Stimulated activated CD4-positive, alpha-beta T cell treated with anti-CD3 and anti-CD28 coated beads, Interleukin-15, amount 100 ng/mL, for 48 hours (primary cell): ENCODE measurements around the gene ABCC1.

Source experiments
- DNase-seq, 2 donors: peaks; one replicate each; pipeline ENCODE4 v3.0.0-alpha.2; 2020; ENCODE audit warnings: low read depth in 2 of 2

The ABCC1 gene

DNA sequence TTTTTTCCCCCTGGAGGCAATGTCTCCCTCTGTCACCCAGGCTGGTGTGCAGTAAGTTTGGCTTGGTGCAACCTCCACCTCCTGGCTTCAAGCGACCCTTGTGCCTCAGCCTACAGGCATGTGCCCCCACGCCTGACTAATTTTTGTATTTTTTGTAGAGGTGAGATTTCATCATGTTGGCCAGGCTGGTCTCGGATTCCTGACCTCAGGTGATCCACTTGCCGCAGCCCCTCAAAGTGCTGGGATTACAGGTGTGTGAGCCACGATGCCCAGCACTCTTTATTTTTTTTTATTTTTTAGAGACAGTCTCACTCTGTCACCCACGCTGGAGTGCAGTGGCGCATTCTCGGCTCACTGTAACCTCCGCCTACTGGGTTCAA lies 160.7 kb downstream of the ABCC1 start:
- no peak for DNase-seq

DNA sequence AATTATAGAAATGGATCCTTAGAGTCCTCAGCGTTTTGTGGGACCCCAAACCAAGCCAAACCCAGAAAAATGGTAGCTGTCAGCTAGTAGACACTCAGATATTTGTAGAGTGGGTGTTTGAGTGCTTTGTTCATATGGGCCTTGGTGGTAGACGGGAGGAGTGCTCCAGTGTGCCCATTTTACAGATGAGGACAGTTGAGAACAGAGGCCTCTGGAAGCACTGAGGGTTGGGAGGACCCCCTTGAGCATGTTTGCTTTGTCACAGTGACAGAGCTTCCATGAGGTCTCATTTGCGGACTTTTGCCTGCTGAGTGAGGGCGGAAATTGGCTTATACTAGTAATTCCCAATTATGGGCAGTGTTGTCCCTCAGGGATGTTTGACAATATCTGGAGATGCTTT lies 162.2 kb downstream of the ABCC1 start:
- no peak for DNase-seq

DNA sequence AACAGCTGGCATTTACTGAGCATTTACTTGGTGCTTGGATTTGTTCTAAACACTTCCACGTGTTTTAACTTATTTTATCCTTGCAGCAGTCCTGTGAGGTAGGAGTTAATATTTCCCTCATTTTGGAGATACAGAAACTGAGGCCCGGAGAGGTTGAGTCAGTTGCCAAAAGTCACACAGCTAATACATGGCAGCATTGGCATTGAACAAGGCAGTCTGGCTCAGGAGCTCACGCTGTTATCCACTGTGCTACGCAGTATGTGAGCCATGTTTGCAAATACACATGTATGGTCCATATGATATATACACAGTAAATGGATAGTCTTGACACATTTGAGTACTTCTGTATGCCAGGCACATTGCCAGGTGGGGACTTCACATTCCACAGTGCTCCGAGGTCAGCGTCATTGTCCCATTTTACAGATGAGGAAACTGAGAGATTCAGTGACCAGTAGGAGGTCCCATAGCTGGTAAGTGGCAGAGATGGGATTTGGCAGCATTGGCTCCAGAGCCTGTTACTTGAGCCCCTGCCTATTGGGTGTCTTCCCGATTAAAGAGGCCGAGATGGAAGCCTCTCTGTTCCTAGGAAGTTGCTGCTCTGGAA lies 163.1 kb downstream of the ABCC1 start:
- no peak for DNase-seq

DNA sequence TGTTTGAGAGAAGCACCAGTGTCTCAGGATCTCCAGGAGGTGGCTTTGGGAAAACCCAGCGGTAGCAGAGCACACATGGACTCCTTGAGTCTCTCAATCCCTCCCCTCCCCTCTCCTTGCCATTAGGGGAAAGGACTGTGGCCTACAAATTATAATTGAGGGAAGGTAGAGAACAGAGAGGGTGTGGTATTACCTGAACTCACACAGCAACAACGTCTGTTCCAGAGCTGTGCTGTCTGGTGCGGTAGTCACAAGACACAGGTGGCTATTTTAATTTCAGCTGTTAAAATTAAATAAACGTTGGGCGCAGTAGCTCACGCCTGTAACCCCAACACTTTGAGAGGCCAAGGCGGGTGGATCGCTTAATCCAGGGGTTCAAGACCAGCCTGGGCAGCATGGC lies 163.7 kb downstream of the ABCC1 start:
- no peak for DNase-seq

DNA sequence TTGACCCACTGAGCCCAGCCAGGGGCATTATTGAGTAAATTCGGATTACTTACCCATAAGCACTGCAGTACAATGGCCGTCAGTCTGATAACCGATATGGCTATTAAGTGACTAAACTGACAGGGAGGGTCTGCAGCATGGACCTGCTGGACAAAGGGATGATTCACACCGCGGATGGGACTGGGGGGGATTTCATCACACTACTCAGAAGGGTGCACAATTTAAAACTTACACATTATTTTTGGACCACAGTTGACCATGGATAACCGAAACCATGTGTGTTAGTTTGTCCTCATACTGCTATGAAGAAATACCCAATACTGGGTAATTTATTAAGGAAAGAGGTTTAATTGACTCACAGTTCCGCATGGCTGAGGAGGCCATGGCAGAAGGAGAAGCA lies 167.4 kb downstream of the ABCC1 start:
- DNase-seq, result no peak

DNA sequence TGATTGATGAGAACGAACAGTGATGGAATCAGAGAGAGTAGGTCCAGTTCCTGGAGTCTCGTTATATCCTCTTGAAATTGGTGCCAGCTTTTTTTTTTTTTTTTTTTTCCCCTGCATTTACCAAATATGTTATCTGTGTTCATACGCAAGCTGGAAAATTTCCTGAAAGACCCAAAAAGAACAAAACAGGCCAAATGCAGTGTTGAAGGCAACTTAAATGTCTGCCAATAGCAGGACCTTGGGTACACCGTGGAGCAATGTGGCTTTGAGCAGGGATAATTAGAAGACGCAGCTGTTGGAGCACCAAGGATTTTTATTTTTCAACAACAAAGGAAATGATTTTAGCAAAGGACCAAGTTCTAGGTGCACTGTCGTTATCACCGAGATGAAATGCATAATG lies 168.9 kb downstream of the ABCC1 start:
- no peak for DNase-seq

DNA sequence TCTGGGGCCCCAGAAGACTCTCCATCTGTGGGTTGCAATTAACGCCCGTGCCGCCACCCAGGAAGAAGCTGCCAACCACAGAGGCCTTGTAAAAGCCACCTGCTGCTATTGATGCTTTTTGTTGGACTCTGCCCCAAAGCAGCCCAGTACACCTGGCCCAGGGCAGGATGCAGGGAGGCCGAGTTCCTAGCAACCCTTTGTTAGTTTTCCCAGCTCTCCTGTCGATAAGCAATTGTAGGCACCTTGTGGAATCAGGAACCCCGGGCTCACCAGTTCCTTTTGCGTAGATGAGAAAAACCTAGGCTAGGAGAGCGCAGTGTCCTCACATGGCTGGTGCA lies 170.6 kb downstream of the ABCC1 start:
- no peak for DNase-seq

DNA sequence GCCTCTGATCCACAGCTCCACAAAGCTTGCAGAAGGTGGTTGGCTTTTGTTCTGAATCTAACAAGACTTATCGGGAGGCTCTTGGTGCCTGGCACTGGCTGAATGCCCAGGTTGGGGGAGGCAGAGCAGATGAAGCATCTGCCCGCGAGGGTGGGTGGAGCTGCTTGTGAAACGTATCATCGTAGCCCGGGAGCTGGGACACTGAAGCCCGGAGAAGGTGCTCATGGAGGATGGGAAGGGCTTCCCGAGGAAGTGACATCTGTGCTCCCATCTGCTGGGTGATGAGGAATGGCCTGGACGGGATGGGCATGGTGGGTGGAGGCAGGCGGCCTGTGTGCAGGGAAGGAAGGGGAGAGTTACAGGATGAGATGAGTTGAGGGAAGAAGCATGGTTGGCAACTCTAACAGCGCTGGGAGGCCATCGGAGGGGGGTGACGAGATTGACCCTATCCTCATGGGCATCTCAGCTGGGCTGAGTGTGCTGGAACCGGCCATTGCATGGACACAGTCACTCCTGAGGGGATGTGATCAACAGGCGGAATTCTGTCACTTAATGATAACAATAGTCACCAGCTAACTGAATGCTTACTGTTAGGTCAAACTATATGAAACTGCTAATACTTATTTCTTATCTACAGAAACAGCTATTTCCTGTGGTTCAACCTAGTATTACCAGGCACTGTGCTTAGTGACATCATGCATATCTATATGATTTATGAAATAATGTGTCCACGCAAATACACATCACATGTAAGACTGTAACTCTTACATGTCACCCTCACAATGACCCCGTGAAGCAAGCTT lies 171.2 kb downstream of the ABCC1 start:
- no peak for DNase-seq

DNA sequence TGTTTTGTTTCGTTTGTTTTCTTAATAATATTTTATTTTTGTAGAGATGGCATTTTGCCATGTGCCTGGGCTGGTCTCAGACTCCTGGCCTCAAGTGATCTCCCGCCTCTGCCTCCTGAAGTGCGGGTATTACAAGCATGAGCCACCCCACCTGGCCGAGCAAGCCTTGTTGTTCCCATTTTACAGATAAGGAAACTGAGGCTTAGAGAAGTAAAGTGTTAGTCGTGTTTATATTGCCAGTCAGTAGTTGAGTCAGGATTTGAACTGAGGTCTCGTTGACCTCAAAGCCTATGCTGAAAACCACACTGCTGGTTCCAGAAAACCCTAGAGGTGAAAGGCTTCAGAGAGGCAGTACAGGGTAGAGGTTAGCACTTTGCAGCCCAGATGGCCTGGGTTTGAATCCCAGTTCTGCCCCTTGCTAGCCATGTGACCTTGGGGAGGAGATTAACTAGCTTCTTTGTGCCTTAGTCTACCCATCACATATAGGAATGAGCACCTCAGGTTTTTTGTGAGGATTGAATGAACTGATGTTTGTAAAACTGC lies 171.8 kb downstream of the ABCC1 start:
- DNase-seq, result no peak

DNA sequence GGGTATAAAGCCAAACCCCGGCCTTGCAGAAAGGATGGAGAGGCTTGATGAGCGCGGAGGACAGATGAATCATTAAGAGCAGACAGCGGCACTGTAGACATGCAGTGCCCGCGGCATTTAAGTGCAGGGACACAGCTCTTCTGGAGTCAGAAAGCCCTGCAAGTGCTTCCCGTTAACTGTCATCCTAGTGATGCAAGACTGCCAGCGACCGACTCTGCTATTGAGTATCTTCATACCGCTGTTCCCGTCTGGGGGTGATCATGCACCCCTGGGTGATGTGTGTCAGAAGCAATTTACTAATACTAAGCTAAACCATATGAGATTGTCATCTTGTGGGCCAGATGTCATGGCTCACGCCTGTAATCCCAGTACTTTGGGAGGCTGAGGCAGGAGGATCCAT lies 172.8 kb downstream of the ABCC1 start:
- DNase-seq, result no peak

DNA sequence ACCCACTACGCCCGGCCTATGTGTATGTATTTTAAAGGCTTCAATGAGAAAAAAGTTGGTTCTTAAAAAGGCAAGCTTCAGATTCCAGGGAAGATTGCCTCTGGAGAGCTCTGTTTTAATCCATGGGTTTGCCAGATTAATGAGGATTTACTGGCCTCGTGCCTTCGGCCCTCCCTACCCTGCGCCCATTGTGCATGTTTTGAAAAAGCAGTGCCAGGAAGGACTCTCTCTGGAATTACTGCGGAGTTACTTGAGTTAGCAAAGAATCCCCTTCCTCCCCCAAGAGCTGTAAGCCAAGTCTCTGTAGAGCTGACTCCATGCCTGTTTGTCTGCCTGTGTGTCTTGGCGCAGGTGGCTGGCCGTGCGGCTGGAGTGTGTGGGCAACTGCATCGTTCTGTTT lies 175.0 kb downstream of the ABCC1 start:
- DNase-seq, result no peak

DNA sequence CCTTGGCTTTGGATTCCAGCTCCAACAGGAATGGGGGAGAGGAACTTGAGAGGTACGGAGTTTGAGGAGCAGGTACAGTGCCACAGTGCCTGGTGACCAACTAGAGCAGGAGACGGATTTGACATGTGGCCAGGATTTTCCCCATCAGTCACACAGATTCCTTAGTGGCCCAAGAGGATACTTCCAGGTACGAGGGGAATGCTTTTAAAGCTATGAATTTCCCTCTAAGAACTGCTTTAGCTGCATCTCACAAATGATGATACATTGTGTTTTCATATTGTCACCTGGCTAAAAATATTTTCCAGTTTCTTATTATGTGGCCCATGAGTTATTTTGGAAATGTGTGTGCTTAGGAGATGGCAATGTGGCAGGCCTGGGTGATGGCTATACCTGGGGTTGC lies 175.6 kb downstream of the ABCC1 start:
- no peak for DNase-seq

DNA sequence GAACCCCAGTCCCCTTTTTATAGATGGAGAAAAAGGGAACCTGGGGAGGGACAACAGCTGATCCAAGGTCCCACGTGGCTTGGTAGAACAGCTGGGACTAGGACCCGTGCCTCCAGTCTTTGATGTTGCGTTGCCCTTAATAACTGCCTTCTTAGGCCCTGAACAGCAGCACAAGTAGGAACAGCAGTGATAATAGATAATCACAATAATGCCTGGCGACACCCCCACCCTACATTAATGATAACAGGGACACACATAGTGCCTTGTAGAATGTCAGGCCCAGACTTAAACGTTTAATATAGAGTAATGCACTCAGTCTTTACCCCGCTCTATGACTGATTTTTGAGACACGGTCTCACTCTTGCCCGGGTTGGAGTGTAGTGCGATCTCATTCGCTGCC lies 177.5 kb downstream of the ABCC1 start:
- DNase-seq, result no peak

DNA sequence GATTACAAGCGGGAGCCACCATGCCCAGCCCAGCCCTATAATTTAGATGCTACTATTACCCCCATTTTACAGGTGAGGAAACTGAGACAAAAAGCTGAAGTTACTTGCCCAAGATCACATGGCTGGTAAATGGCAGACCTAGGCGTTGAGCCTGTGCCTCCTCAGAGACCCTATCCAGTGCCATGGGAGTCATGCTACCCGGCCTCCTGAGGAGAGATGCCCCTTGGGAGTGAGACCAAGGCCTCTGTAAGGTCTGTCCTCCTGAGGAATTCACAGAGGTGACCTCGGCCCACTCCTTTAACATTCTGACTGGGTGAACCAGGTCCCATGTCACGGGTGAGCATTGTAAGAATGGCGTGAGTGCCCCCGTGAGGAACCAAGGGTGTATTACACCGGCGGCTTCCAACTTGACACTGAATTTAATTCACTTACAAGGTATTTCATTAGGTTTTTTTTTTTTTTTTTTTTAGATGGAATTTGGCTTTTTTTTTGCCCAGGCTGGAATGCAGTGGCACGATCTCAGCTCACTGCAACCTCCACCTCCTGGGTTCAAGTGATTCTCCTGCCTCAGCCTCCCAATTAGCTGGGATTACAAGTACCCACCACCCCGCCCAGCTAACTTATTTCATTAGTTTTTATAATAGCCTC lies 178.2 kb downstream of the ABCC1 start:
- peak; percentile 47 to 62 for DNase-seq

DNA sequence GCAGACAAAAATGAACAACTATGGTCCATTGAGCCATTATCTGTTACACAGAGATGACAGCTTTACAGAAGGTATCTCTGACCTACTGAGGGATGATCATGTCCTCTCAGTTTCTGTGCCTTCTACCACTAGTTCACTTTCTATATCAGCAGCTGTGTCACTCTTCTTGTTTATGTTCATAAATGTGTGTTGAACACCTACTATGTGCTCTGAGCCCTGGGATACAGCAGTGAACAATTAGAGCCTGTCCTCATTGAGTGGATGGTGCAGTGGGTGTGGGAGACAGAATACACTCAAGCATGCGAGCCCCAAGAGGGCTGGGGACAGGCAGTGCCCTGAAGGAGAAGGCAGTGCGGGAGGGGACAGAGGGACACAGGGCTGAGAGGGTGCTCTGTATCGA lies 181.8 kb downstream of the ABCC1 start:
- DNase-seq, result no peak

DNA sequence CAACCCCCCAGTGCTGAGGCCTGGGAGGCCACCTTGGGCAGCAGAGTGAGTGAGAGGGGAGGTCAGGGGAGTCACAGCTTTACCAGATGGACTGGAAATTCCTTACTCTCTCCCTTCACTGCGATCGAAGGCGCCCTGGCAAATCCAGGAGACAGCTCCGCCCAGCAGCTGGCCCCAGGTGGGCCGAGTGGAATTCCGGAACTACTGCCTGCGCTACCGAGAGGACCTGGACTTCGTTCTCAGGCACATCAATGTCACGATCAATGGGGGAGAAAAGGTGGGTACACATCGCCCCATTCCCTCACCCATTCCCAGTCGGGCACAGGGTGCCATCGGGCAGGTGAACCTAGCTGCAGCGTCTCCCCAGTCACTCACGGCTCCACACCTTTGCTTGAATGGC lies 182.2 kb downstream of the ABCC1 start:
- no peak for DNase-seq

DNA sequence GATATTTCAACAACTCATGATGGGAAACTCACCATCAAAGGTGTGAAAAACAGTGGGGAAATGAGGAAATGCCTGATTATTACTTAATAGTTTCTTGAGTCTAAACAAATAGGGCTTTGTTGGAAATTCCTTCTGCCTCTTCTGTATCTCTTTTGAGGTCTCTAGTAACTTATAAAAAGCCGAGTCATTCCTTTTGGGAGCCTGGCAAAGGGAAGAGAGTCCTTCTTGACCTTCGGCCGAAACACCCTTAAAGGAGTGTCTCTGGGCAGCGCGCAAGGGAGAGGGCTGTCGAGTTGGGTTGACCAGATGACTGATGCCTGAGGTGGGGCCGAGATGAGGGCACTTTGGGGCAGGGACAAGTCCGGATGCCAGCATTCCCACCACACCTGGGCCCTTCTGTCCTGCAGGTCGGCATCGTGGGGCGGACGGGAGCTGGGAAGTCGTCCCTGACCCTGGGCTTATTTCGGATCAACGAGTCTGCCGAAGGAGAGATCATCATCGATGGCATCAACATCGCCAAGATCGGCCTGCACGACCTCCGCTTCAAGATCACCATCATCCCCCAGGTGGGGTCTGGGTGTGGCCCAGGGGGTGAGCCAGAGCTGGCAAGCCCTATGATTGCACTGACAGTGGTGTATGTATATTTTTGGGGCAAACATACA lies 184.7 kb downstream of the ABCC1 start:
- no peak for DNase-seq

DNA sequence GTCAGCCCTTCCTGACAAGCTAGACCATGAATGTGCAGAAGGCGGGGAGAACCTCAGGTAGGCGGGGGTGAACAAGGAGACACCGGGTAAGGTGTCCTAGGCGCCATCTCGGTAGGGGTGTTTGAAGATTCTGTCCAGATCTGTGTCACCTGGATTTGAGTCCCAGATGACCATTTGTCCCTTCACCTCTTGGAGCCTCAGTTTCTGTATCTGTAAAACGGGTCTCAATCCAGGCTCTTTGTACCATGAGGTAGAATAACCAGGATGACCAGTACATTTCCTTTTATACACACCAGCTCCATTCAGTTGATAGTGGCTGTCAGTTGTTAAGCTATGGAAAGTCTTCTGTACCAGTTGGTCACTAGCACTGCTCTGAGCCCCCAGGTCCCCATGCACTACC lies 187.2 kb downstream of the ABCC1 start:
- no peak for DNase-seq

DNA sequence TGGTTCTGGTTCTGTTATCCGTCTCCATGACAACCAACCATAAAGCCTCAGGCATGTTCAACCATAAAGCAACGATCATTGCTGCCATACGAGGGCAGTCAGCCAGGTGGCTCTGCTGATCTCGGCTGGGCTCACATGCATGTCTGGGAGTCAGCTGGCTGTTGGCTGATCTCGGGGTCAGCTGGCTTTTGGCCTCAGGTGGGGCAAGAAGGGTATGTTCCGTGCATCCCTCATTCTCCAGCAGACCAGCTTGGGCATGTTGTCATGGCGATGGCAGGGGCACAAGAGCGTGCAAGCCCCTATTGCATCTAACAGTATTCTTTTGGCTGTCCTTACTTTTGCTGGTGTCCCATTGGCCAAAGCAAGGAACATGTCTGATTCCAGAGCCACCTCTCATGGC lies 187.7 kb downstream of the ABCC1 start:
- no peak for DNase-seq

DNA sequence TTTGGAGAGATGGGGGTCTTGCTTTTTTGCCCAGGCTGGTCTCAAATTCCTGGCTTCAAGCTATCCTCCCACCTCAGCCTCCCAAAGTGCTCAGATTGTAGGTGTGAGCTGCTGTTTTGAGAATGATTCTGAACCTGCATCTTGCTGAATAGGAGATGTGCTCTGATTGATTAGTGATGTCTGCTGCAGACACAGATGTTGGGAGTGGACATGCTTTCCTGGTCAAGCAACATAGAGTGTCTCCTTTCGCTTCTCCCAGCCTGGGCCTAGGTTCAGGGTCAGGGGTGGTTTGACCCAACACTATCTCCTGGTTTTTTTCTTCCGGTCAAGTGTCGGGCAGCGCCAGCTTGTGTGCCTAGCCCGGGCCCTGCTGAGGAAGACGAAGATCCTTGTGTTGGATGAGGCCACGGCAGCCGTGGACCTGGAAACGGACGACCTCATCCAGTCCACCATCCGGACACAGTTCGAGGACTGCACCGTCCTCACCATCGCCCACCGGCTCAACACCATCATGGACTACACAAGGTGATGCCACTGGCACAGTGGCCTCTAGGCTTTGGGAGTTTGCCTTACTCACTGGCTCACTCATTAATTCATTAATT lies 188.7 kb downstream of the ABCC1 start:
- no peak for DNase-seq

DNA sequence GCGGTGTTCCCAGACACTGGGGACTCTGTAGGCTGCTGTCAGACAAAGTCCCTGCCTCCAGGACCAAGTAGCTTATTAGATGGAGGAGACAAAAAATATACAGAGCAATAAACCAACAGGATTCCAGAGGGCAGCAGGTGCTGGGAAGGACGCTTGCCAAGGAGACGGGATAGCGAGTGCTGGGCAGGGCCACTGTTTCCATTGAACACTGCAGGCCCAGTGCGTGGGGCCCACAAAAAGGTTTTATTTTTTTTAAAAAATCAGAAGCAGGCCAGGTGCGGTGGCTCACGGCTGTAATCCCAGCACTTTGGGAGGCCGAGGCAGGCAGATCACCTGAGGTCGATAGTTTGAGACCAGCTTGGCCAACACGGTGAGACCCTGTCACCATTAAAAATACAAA lies 189.6 kb downstream of the ABCC1 start:
- DNase-seq, result no peak

DNA sequence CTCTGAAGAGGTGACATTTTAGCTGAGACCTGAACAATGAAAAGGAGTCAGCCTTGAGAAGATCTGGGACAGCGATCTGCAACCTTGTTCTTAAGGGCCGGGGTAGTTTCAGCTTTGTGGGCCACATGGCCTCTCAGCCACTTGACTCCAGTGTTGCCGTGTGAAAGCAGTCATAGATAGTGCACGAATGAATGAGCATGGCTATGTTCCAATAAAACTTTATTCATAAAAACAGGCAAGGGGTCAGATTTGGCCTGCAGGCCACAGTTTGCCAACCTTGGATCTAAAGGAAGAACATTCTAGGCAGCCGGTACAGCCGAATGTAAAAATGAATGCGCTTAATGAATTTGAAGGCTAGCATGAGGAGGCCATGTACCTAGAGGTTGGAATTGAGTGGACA lies 190.4 kb downstream of the ABCC1 start:
- no peak for DNase-seq
